CD4-positive, CD25-positive, alpha-beta regulatory T cell (primary cell): ENCODE measurements around the gene SAMD4A. TPM values are rescaled to one million over a fixed set of nuclear protein-coding genes. Genes with fewer than 3 reads are reported as not detected.

Source experiments
- ATAC-seq, 2 donors: fragments of 150-1000 bp; cut with Tn5 transposase; one replicate each; pipeline ENCODE4 v1.10.0; 2021; ENCODE audit warnings: low read depth in 2 of 2, moderate number of reproducible peaks in 2 of 2, moderate library complexity in 1 of 2
- DNase-seq, 3 donors: peaks; one replicate each; pipeline versions ENCODE4 v3.0.0 to v3.0.0-alpha.2; 2012 to 2022; ENCODE audit warnings: mixed read lengths in 1 of 3
- H3K27ac ChIP-seq: one replicate; pipeline ENCODE4 v1.7.0; 2013; ENCODE audit warnings: mild to moderate bottlenecking, low read length; ENCODE audit not compliant: insufficient read depth, poor library complexity, severe bottlenecking
- H3K27me3 ChIP-seq: one replicate; pipeline ENCODE4 v1.7.0; 2013; ENCODE audit warnings: low read length; ENCODE audit not compliant: control insufficient read depth, insufficient read depth
- H3K36me3 ChIP-seq: one replicate; pipeline ENCODE4 v1.7.0; 2013; ENCODE audit warnings: mild to moderate bottlenecking, low read length, moderate library complexity; ENCODE audit not compliant: control insufficient read depth, insufficient read depth
- H3K4me1 ChIP-seq: 2 replicates; pipeline ENCODE4 v1.7.0; 2013; ENCODE audit warnings: mild to moderate bottlenecking, low read length; ENCODE audit not compliant: insufficient read depth, control insufficient read depth, poor library complexity, severe bottlenecking
- H3K4me3 ChIP-seq: one replicate; pipeline ENCODE4 v1.7.0; 2013; ENCODE audit warnings: low read depth, mild to moderate bottlenecking, low read length, moderate library complexity
- H3K9me3 ChIP-seq, 2 experiments: 1 replicate in 1 of 2; 2 replicates in 1 of 2; pipeline ENCODE4 v1.7.0; 2013; ENCODE audit warnings: low read length in 2 of 2, mild to moderate bottlenecking in 1 of 2, moderate library complexity in 1 of 2; ENCODE audit not compliant: control insufficient read depth in 2 of 2
- H3K27ac Mint-ChIP-seq, 3 donors: one replicate each; pipeline ENCODE4 v1.8.0; 2020 to 2022; ENCODE audit warnings: mild to moderate bottlenecking in 3 of 3, mixed read lengths in 3 of 3, moderate library complexity in 2 of 3
- H3K27me3 Mint-ChIP-seq: one replicate; pipeline ENCODE4 v1.8.0; 2022; ENCODE audit warnings: mild to moderate bottlenecking, mixed read lengths
- H3K36me3 Mint-ChIP-seq: one replicate; pipeline ENCODE4 v1.8.0; 2020; ENCODE audit warnings: mixed read lengths
- H3K4me1 Mint-ChIP-seq, 4 donors: one replicate each; pipeline ENCODE4 v1.8.0; 2020 to 2022; ENCODE audit warnings: mixed read lengths in 4 of 4, mild to moderate bottlenecking in 1 of 4
- H3K4me3 Mint-ChIP-seq, 4 donors: one replicate each; pipeline ENCODE4 v1.8.0; 2020 to 2022; ENCODE audit warnings: mild to moderate bottlenecking in 4 of 4, mixed read lengths in 4 of 4, moderate library complexity in 3 of 4
- H3K9me3 Mint-ChIP-seq, 7 donors: one replicate each; pipeline ENCODE4 v1.8.0; 2020 to 2022; ENCODE audit warnings: mixed read lengths in 7 of 7, mild to moderate bottlenecking in 3 of 7, moderate library complexity in 2 of 7
- polyA plus RNA-seq, 4 donors: library from polyadenylated mRNA; unstranded; fragments of 300-500 nt; fragmentation: Illumina TruSeq; gene quantifications; one replicate each; pipeline ENCODE4 v1.2.3, GENCODE V29; 2021
- total RNA-seq: library from RNA; stranded (reverse); gene quantifications from one replicate; pipeline ENCODE4 v1.2.3, GENCODE V29; 2022

Gene SAMD4A
- total and polyA plus RNA-seq, 5 donors from 2014 or later: 0.05 to 7.9 (median 0.13) TPM; not detected in 1

DNA sequence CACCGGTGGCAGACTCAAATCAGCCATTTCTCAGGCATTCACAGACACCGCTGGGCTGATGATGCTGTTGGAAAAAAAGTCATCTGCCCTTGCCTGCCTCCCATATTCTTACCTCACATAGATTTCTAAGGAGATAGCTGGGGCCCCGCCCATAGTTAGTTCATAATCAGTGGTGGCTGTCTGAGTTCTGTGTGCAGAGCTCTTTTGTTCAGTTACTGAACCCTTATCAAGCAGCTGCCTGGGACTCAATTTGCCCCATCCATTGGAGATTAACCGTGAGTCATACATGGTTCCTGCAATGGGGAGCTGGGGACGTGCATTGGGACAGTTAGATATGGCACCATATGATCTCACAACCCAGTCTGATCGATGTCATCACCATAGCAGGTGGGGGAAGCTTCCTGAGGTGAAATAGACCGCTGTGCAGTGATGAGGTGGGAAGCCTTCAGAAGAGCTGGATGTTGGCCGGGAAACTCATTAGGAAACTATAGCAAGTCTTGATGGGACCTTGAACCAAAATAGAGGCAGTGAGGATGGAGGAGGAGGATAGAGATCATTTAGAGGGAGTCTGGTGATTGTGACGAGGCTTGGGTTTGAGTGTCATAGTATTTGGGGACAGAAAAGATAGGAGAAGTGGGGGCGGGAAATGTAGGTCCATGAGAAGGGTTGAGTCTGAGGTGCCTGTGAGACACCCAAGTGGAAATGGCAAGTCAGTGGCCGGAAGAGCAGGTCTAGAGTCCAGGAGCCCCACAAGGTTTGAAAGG lies 187.9 kb downstream of the SAMD4A start:
- Mint-ChIP-seq H3K4me1 (peaks cover 0 to 9% (median under 1%) of the 10 kb centered on the region in 4 donors), H3K4me3 (no peak overlapping the region), H3K27ac (no peak overlapping the region), H3K36me3 (no peaks in the 10 kb centered on the region), H3K9me3 (no peaks in the 10 kb centered on the region), H3K27me3 (no peaks in the 10 kb centered on the region)
- DNase-seq: no peak
- no peaks in the 10 kb centered on the region for H3K4me1 ChIP-seq
- H3K27me3 ChIP-seq: no peaks in the 10 kb centered on the region
- ATAC-seq: no peak
- no peaks in the 10 kb centered on the region for H3K36me3 ChIP-seq
- H3K4me3 ChIP-seq: no peak overlapping the region
- H3K27ac ChIP-seq: no peak overlapping the region
- H3K9me3 ChIP-seq: no peaks in the 10 kb centered on the region

DNA sequence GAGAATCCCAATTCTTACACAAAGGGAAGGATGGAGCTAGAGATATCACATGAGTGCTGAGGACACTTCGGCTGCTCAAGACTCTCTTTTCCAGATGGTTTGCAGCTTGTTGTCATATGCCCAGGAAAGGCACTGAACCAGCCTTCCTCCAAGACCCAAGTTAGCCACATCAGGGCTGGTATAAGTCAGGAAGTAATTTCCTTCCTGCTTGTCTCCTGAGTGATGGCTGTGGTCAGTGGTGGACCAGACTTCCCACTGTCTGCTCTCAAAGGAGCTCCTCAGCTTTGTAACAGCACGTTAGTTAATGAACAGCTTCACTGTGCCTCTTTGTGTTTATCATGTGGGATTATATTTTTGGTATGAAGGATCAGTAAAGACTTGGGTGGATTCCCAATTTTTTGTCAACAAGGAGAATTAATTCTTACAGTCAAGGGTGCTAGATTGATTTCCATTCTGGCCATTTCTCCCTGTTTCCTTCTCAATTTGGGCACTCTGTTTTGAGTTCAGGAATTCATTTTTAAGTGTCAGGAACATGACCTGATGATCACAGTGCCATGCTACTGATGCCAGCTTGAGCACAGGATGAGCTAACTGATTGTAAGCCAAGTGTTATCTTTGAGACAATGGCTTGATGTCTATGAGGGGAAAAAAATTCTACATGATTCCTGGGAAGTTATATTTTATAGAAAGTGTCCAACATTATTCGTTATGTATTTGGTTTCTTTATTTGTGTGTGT lies 189.9 kb downstream of the SAMD4A start:
- ATAC-seq: no peak
- no peaks in the 10 kb centered on the region for H3K4me1 ChIP-seq
- no peak overlapping the region for H3K4me3 Mint-ChIP-seq
- no peaks in the 10 kb centered on the region for H3K9me3 Mint-ChIP-seq
- no peak overlapping the region for H3K4me3 ChIP-seq
- H3K36me3 ChIP-seq: no peaks in the 10 kb centered on the region
- H3K4me1 Mint-ChIP-seq: peaks cover 0 to 9% (median under 1%) of the 10 kb centered on the region in 4 donors
- H3K27me3 Mint-ChIP-seq: no peaks in the 10 kb centered on the region
- H3K9me3 ChIP-seq: no peaks in the 10 kb centered on the region
- H3K27ac Mint-ChIP-seq: no peak overlapping the region
- no peak for DNase-seq
- no peaks in the 10 kb centered on the region for H3K36me3 Mint-ChIP-seq
- no peaks in the 10 kb centered on the region for H3K27me3 ChIP-seq
- no peak overlapping the region for H3K27ac ChIP-seq

DNA sequence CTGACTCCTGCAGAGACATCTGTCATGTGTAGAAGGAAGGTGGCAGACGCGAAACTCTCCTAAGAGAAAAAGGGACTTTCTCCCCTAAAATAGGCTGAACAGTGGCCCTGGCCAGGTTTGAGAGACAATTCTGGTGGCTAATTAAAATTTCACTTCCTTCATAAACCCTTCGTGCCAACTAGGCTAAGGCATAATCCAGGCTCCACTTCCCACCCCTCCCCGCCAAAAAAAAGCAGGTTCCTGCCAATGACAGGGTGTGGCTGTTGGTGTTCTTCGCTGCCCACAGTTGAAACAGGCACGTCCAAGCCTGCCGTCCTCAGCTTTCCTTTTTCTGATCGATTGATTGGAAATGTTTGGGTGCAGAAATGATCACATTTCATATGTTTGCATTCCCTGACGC lies 191.1 kb downstream of the SAMD4A start:
- Histone ChIP-seq H3K27ac (no peak overlapping the region), H3K4me3 (no peak overlapping the region), H3K4me1 (no peaks in the 10 kb centered on the region), H3K36me3 (no peaks in the 10 kb centered on the region), H3K27me3 (no peaks in the 10 kb centered on the region), H3K9me3 (no peaks in the 10 kb centered on the region)
- Mint-ChIP-seq H3K27ac (no peak overlapping the region), H3K27me3 (no peaks in the 10 kb centered on the region), H3K4me1 (peaks cover 0 to 9% (median under 1%) of the 10 kb centered on the region in 4 donors), H3K4me3 (no peak overlapping the region), H3K36me3 (no peaks in the 10 kb centered on the region), H3K9me3 (no peaks in the 10 kb centered on the region)
- ATAC-seq (no peak), DNase-seq (no peak)

DNA sequence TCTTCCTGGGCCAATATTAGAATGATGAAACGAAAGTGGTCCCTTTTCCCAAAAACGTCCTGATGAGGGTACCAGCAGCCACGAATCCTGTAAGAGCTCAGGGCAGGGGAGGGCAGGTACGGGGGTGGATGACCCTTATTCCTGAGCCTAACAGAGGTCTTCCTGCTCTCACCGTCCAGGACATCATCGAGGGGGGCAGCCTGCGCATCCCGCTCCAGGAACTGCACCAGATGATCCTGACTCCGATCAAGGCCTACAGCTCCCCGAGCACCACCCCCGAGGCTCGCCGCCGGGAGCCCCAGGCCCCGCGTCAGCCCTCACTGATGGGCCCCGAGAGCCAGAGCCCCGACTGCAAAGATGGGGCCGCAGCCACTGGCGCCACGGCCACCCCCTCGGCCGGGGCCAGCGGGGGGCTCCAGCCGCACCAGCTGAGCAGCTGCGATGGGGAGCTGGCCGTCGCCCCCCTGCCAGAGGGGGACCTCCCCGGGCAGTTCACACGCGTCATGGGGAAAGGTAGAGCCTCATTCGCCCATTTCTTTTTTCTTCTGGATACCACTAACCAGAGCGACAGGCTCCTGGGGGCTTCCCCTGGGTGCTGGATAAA lies 193.2 kb downstream of the SAMD4A start:
- H3K36me3 Mint-ChIP-seq: no peaks in the 10 kb centered on the region
- ATAC-seq (no peak), DNase-seq (no peak)
- Histone ChIP-seq H3K4me1 (no peaks in the 10 kb centered on the region), H3K9me3 (no peaks in the 10 kb centered on the region), H3K4me3 (no peak overlapping the region), H3K27me3 (no peaks in the 10 kb centered on the region), H3K27ac (no peak overlapping the region), H3K36me3 (no peaks in the 10 kb centered on the region)
- peaks cover 0 to 9% (median under 1%) of the 10 kb centered on the region in 4 donors for H3K4me1 Mint-ChIP-seq
- H3K4me3 Mint-ChIP-seq: no peak overlapping the region
- no peaks in the 10 kb centered on the region for H3K27me3 Mint-ChIP-seq
- H3K9me3 Mint-ChIP-seq: no peaks in the 10 kb centered on the region
- H3K27ac Mint-ChIP-seq: no peak overlapping the region

DNA sequence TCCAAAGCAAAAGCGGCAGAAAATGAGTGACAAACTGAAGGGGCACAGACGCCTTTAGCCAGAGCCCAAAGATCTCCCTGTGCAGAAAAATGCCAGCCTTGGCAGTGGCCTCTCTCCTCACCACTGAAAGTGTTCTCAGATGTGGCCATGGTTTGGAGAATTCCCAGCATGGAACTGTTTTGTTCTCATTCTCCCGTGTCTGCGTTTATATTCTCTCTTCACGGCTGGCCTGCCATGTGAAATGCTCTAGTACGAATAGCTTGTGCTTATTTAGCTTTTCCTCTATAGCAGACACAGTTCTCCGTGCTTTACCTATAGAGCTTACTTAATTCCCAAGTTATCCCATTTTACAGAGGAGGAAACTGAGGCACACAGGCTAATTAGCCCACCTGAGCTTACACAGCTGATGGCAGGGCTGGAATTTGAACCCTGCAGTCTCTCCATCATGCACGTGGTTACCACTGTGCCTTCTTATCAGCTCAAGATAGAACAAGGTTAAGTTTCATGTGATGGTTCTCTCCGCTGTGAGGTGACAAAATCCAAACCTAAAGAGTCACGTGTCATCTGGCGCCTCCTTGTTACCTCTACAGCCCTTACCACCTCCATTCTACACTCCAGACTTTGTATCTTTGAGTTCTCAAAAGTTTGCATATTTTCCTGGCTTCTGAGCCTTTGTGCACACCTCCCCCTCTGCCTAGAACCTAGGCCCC lies 194.1 kb downstream of the SAMD4A start:
- no peaks in the 10 kb centered on the region for H3K27me3 Mint-ChIP-seq
- Histone ChIP-seq H3K27me3 (no peaks in the 10 kb centered on the region), H3K36me3 (no peaks in the 10 kb centered on the region), H3K9me3 (no peaks in the 10 kb centered on the region), H3K27ac (no peak overlapping the region), H3K4me3 (no peak overlapping the region), H3K4me1 (no peaks in the 10 kb centered on the region)
- no peaks in the 10 kb centered on the region for H3K9me3 Mint-ChIP-seq
- peaks cover 0 to 9% (median under 1%) of the 10 kb centered on the region in 4 donors for H3K4me1 Mint-ChIP-seq
- DNase-seq (no peak), ATAC-seq (no peak)
- no peaks in the 10 kb centered on the region for H3K36me3 Mint-ChIP-seq
- H3K27ac Mint-ChIP-seq: peak overlapping the region in 1 of 3 donors; percentile 52
- no peak overlapping the region for H3K4me3 Mint-ChIP-seq

- H3K9me3 Mint-ChIP-seq: no peaks in the 10 kb centered on the region
- no peaks in the 10 kb centered on the region for H3K36me3 Mint-ChIP-seq
- no peaks in the 10 kb centered on the region for H3K27me3 Mint-ChIP-seq
These were observed 194.9 kb downstream of the SAMD4A start for GRCh38 chr14:54761835-54762234.

GRCh38 chr14:54762296-54762695 lies 195.4 kb downstream of the SAMD4A start:
- DNase-seq (no peak), ATAC-seq (no peak)
- no peaks in the 10 kb centered on the region for H3K27me3 ChIP-seq
- no peaks in the 10 kb centered on the region for H3K4me1 ChIP-seq
- Mint-ChIP-seq H3K4me1 (peaks cover 0 to 6% (median 1%) of the 10 kb centered on the region in 4 donors), H3K4me3 (no peak overlapping the region), H3K27me3 (no peaks in the 10 kb centered on the region), H3K36me3 (no peaks in the 10 kb centered on the region), H3K27ac (peak overlapping the region in 1 of 3 donors; percentile 51), H3K9me3 (no peaks in the 10 kb centered on the region)
- H3K27ac ChIP-seq: no peak overlapping the region
- H3K4me3 ChIP-seq: no peak overlapping the region
- no peaks in the 10 kb centered on the region for H3K9me3 ChIP-seq
- no peaks in the 10 kb centered on the region for H3K36me3 ChIP-seq

More at GRCh38 chr14:54761835-54762234, 194.9 kb downstream of the SAMD4A start:
- no peak for DNase-seq
- Histone ChIP-seq H3K9me3 (no peaks in the 10 kb centered on the region), H3K4me3 (no peak overlapping the region), H3K36me3 (no peaks in the 10 kb centered on the region), H3K27ac (no peak overlapping the region), H3K4me1 (no peaks in the 10 kb centered on the region), H3K27me3 (no peaks in the 10 kb centered on the region)
- Mint-ChIP-seq H3K27ac (no peak overlapping the region), H3K4me1 (peaks cover 0 to 9% (median 1%) of the 10 kb centered on the region in 4 donors), H3K4me3 (no peak overlapping the region)
- no peak for ATAC-seq
